IPS-18a (cell line): Measurements from ENCODE around the gene AMACR.
"Not testable (repeated sequence)": the region's sequence is repeated elsewhere in the genome, so short reads cannot be mapped to it uniquely, and the experiment has no call there.

ENCODE experiments used
- H3K27ac ChIP-seq: one replicate; pipeline ENCODE4 v1.5.1; 2013; ENCODE audit warnings: low read length
- H3K27me3 ChIP-seq: one replicate; pipeline ENCODE4 v1.6.1; 2013; ENCODE audit warnings: mild to moderate bottlenecking, low read length; ENCODE audit not compliant: control insufficient read depth, insufficient read depth
- H3K36me3 ChIP-seq: one replicate; pipeline ENCODE4 v1.6.1; 2013; ENCODE audit warnings: low read depth, low read length; ENCODE audit not compliant: control insufficient read depth
- H3K4me1 ChIP-seq: one replicate; pipeline ENCODE4 v1.6.1; 2013; ENCODE audit warnings: low read depth, low read length; ENCODE audit not compliant: control insufficient read depth
- H3K4me3 ChIP-seq: one replicate; pipeline ENCODE4 v1.5.1; 2013; ENCODE audit warnings: low read length
- H3K9ac ChIP-seq: one replicate; pipeline ENCODE4 v1.6.1; 2013; ENCODE audit warnings: mild to moderate bottlenecking, low read length, moderate library complexity
- H3K9me3 ChIP-seq: one replicate; pipeline ENCODE4 v1.6.1; 2013; ENCODE audit warnings: low read depth, low read length; ENCODE audit not compliant: control insufficient read depth

The AMACR gene

GRCh38 chr5:34031966-34032365 is 24.1 kb upstream of the AMACR start:
- Histone ChIP-seq H3K27me3 (no peaks in the 10 kb centered on the region), H3K4me3 (no peak overlapping the region), H3K27ac (no peak overlapping the region), H3K9me3 (no peaks in the 10 kb centered on the region), H3K4me1 (no peaks in the 10 kb centered on the region), H3K36me3 (no peaks in the 10 kb centered on the region), H3K9ac (no peak overlapping the region)

GRCh38 chr5:34031117-34031516 is 23.3 kb upstream of the AMACR start:
- H3K27me3 ChIP-seq: no peaks in the 10 kb centered on the region
- no peak overlapping the region for H3K9ac ChIP-seq
- no peaks in the 10 kb centered on the region for H3K9me3 ChIP-seq
- no peak overlapping the region for H3K4me3 ChIP-seq
- no peaks in the 10 kb centered on the region for H3K36me3 ChIP-seq
- no peaks in the 10 kb centered on the region for H3K4me1 ChIP-seq
- no peak overlapping the region for H3K27ac ChIP-seq

- not testable (repeated sequence) for H3K4me3 ChIP-seq, H3K9ac ChIP-seq, H3K4me1 ChIP-seq, H3K27ac ChIP-seq, H3K36me3 ChIP-seq, H3K9me3 ChIP-seq, H3K27me3 ChIP-seq
These were observed 22.7 kb upstream of the AMACR start for GRCh38 chr5:34030585-34030984.

GRCh38 chr5:34030048-34030447 is 22.2 kb upstream of the AMACR start:
- no peak overlapping the region for H3K4me3 ChIP-seq
- H3K4me1 ChIP-seq: no peaks in the 10 kb centered on the region
- no peaks in the 10 kb centered on the region for H3K9me3 ChIP-seq
- no peaks in the 10 kb centered on the region for H3K27me3 ChIP-seq
- H3K36me3 ChIP-seq: no peaks in the 10 kb centered on the region
- H3K9ac ChIP-seq: no peak overlapping the region
- no peak overlapping the region for H3K27ac ChIP-seq

- H3K9me3 ChIP-seq: no peaks in the 10 kb centered on the region
- no peak overlapping the region for H3K27ac ChIP-seq
- no peak overlapping the region for H3K9ac ChIP-seq
- no peaks in the 10 kb centered on the region for H3K27me3 ChIP-seq
- H3K4me3 ChIP-seq: no peak overlapping the region
- H3K4me1 ChIP-seq: no peaks in the 10 kb centered on the region
- no peaks in the 10 kb centered on the region for H3K36me3 ChIP-seq
These were observed 20.5 kb upstream of the AMACR start for GRCh38 chr5:34028349-34028748.

- Histone ChIP-seq H3K9ac (no peak overlapping the region), H3K27me3 (no peaks in the 10 kb centered on the region), H3K4me3 (no peak overlapping the region), H3K4me1 (no peaks in the 10 kb centered on the region), H3K36me3 (no peaks in the 10 kb centered on the region), H3K27ac (no peak overlapping the region), H3K9me3 (no peaks in the 10 kb centered on the region)
These were observed 18.4 kb upstream of the AMACR start for GRCh38 chr5:34026089-34026761.

- Histone ChIP-seq H3K4me1 (no peaks in the 10 kb centered on the region), H3K9me3 (no peaks in the 10 kb centered on the region), H3K27ac (no peak overlapping the region), H3K9ac (no peak overlapping the region), H3K4me3 (no peak overlapping the region), H3K36me3 (no peaks in the 10 kb centered on the region), H3K27me3 (no peaks in the 10 kb centered on the region)
These were observed 14.4 kb upstream of the AMACR start for GRCh38 chr5:34022121-34022705.

- Histone ChIP-seq H3K27me3 (no peaks in the 10 kb centered on the region), H3K27ac (no peak overlapping the region), H3K9ac (no peak overlapping the region), H3K9me3 (no peaks in the 10 kb centered on the region), H3K4me3 (no peak overlapping the region), H3K4me1 (no peaks in the 10 kb centered on the region), H3K36me3 (no peaks in the 10 kb centered on the region)
These were observed 13.5 kb upstream of the AMACR start for GRCh38 chr5:34021334-34021733.

GRCh38 chr5:34020726-34021125 is 12.9 kb upstream of the AMACR start:
- Histone ChIP-seq H3K9me3 (no peaks in the 10 kb centered on the region), H3K9ac (no peak overlapping the region), H3K4me1 (no peaks in the 10 kb centered on the region), H3K36me3 (no peaks in the 10 kb centered on the region), H3K4me3 (no peak overlapping the region), H3K27ac (no peak overlapping the region), H3K27me3 (no peaks in the 10 kb centered on the region)

GRCh38 chr5:34017254-34017653 is 9.4 kb upstream of the AMACR start:
- Histone ChIP-seq H3K9ac (no peak overlapping the region), H3K36me3 (no peaks in the 10 kb centered on the region), H3K9me3 (no peaks in the 10 kb centered on the region), H3K4me3 (no peak overlapping the region), H3K4me1 (no peaks in the 10 kb centered on the region), H3K27ac (no peak overlapping the region), H3K27me3 (no peaks in the 10 kb centered on the region)

GRCh38 chr5:34016750-34017149 is 8.9 kb upstream of the AMACR start:
- no peak overlapping the region for H3K27ac ChIP-seq
- no peaks in the 10 kb centered on the region for H3K4me1 ChIP-seq
- H3K9ac ChIP-seq: no peak overlapping the region
- no peak overlapping the region for H3K4me3 ChIP-seq
- H3K27me3 ChIP-seq: no peaks in the 10 kb centered on the region
- H3K9me3 ChIP-seq: no peaks in the 10 kb centered on the region
- no peaks in the 10 kb centered on the region for H3K36me3 ChIP-seq

GRCh38 chr5:34016222-34016621 is 8.4 kb upstream of the AMACR start:
- Histone ChIP-seq H3K9me3 (no peaks in the 10 kb centered on the region), H3K9ac (no peak overlapping the region), H3K36me3 (no peaks in the 10 kb centered on the region), H3K4me1 (no peaks in the 10 kb centered on the region), H3K4me3 (no peak overlapping the region), H3K27ac (no peak overlapping the region), H3K27me3 (no peaks in the 10 kb centered on the region)
